ENCODE data around the gene CYSLTR1. TPM values are rescaled to one million over a fixed set of nuclear protein-coding genes. Genes with fewer than 3 reads are reported as not detected.
"Not testable (repeated sequence)": the region's sequence is repeated elsewhere in the genome, so short reads cannot be mapped to it uniquely, and the experiment has no call there.

Gene CYSLTR1
- total RNA-seq, 2 experiments from 2014 or later = 2.8 to 3.3 TPM

DNA sequence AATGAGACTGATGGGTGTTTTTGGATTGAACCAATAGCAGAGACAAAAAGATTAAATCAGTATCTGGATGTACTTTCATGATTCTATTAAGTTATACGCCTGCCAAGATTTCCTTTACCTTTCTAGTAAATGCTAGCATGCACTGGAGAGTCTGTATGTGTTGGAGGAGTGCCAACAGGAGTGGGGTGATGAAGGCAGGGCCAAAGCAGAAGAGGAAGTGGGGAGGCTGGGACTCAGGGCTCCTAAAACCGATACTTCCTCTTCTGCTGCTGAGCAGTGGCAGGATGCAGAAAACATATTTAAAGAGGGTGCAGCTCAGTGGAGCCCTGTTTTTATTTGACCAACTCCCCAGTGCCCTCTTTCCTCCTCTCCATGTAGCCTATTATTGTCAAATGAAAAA lies 5.6 kb downstream of the CYSLTR1 start:
- ATAC-seq (peak; percentile 96), DNase-seq (peak; percentile 67)
- H3K9me3 Mint-ChIP-seq (ENCODE audit: insufficient read depth) = no peaks in the 10 kb centered on the region
- POLR2A ChIA-PET = no interaction called here
- H3K4me3 Mint-ChIP-seq = peak overlapping the region; percentile 40
- peaks cover 31% of the 10 kb centered on the region for H3K4me1 Mint-ChIP-seq (ENCODE audit: low read depth)
- no peaks in the 10 kb centered on the region for H3K27me3 Mint-ChIP-seq (ENCODE audit: low read depth)
- CTCF ChIA-PET = interaction anchor here (0.8 to 1.0 kb wide), 2 partner anchors 8 to 12 kb away, joined by 3 read pairs; no protein-coding TSS in a partner anchor
- H3K27ac Mint-ChIP-seq = peak overlapping the region; percentile 83
- H3K36me3 Mint-ChIP-seq (ENCODE audit: low read depth) = peaks cover 17% of the 10 kb centered on the region

GRCh38 chrX:78316265-78316664 lies 11.1 kb downstream of the CYSLTR1 start:
- Mint-ChIP-seq H3K9me3 (ENCODE audit: insufficient read depth) (no peaks in the 10 kb centered on the region), H3K4me1 (ENCODE audit: low read depth) (peaks cover 13% of the 10 kb centered on the region), H3K27ac (no peak overlapping the region), H3K36me3 (ENCODE audit: low read depth) (peaks cover 8% of the 10 kb centered on the region), H3K27me3 (ENCODE audit: low read depth) (no peaks in the 10 kb centered on the region), H3K4me3 (no peak overlapping the region)
- DNase-seq = no peak
- CTCF ChIA-PET = no interaction called here
- no peak for ATAC-seq
- POLR2A ChIA-PET = no interaction called here

DNA sequence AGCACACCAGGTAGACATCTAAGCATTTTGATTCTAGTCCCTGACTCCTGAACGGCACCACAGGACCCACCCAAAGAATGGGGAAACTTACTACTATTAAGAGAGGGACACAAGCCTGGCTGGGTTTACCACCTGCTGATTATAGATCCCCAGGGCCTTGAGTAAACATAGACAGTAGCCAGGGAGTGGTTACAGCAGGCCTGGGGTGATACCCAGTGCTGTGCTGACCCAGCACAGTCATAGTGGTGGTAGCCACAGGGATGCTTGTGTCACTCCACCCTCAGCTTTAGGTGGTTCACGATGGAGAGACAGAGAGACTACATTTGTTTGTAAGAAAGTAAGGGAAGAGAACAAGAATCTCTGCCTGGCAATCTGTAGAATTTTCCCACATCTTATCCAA lies 11.7 kb downstream of the CYSLTR1 start:
- Mint-ChIP-seq H3K36me3 (ENCODE audit: low read depth) (peaks cover 3% of the 10 kb centered on the region), H3K9me3 (ENCODE audit: insufficient read depth) (no peaks in the 10 kb centered on the region), H3K27me3 (ENCODE audit: low read depth) (no peaks in the 10 kb centered on the region), H3K4me1 (ENCODE audit: low read depth) (peaks cover 8% of the 10 kb centered on the region), H3K4me3 (no peak overlapping the region), H3K27ac (no peak overlapping the region)
- POLR2A ChIA-PET = no interaction called here
- ATAC-seq = no peak
- DNase-seq = no peak
- CTCF ChIA-PET = no interaction called here

- DNase-seq = no peak
Measured at GRCh38 chrX:78314561-78314960, 12.8 kb downstream of the CYSLTR1 start.

DNA sequence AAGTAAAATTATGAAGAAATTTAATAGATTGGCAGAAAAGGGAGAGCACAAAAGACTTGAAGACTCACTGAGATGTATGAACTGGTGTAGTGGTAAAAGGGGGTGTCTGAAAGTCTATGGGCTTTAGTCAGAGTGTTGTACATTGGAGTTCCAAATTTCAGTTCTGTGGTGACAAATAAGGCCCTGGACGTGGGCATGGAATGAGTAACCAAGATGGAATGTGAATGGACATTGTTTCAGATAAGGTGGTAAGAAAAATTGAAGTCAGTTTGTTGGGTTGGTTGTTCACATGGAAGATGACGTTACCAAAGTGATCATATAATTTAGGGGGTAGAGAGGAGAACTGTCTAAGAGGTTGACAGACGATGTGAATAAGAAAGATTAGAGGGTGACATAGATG lies 13.9 kb downstream of the CYSLTR1 start:
- Mint-ChIP-seq H3K27me3 (ENCODE audit: low read depth) (no peaks in the 10 kb centered on the region), H3K27ac (peak overlapping the region; percentile 14), H3K4me1 (ENCODE audit: low read depth) (peaks cover 7% of the 10 kb centered on the region), H3K36me3 (ENCODE audit: low read depth) (no peaks in the 10 kb centered on the region), H3K9me3 (ENCODE audit: insufficient read depth) (no peaks in the 10 kb centered on the region), H3K4me3 (no peak overlapping the region)
- DNase-seq (no peak), ATAC-seq (no peak)
- ChIA-PET CTCF (no interaction called here), POLR2A (no interaction called here)

More at GRCh38 chrX:78314561-78314960, 12.8 kb downstream of the CYSLTR1 start:
- H3K36me3 Mint-ChIP-seq (ENCODE audit: low read depth) = no peaks in the 10 kb centered on the region
- H3K27me3 Mint-ChIP-seq (ENCODE audit: low read depth) = no peaks in the 10 kb centered on the region
- H3K9me3 Mint-ChIP-seq (ENCODE audit: insufficient read depth) = no peaks in the 10 kb centered on the region
- ATAC-seq = no peak
- H3K27ac Mint-ChIP-seq = no peak overlapping the region
- ChIA-PET CTCF (no interaction called here), POLR2A (no interaction called here)
- no peak overlapping the region for H3K4me3 Mint-ChIP-seq
- peaks cover 7% of the 10 kb centered on the region for H3K4me1 Mint-ChIP-seq (ENCODE audit: low read depth)

GRCh38 chrX:78307665-78308064 lies 19.7 kb downstream of the CYSLTR1 start:
- Mint-ChIP-seq H3K4me3 (no peak overlapping the region), H3K36me3 (ENCODE audit: low read depth) (no peaks in the 10 kb centered on the region), H3K27ac (no peak overlapping the region), H3K27me3 (ENCODE audit: low read depth) (no peaks in the 10 kb centered on the region), H3K9me3 (ENCODE audit: insufficient read depth) (no peaks in the 10 kb centered on the region), H3K4me1 (ENCODE audit: low read depth) (no peaks in the 10 kb centered on the region)
- CTCF ChIA-PET = no interaction called here
- POLR2A ChIA-PET = no interaction called here
- DNase-seq (no peak), ATAC-seq (no peak)

- CTCF ChIA-PET = no interaction called here
- H3K27ac Mint-ChIP-seq = no peak overlapping the region
- no peaks in the 10 kb centered on the region for H3K4me1 Mint-ChIP-seq (ENCODE audit: low read depth)
- ATAC-seq = no peak
- H3K4me3 Mint-ChIP-seq = no peak overlapping the region
- no peak for DNase-seq
- peaks cover 17% of the 10 kb centered on the region for H3K9me3 Mint-ChIP-seq (ENCODE audit: insufficient read depth)
- POLR2A ChIA-PET = no interaction called here
- peaks cover 9% of the 10 kb centered on the region for H3K36me3 Mint-ChIP-seq (ENCODE audit: low read depth)
- no peaks in the 10 kb centered on the region for H3K27me3 Mint-ChIP-seq (ENCODE audit: low read depth)
Measured at GRCh38 chrX:78303086-78303485, 24.3 kb downstream of the CYSLTR1 start.

DNA sequence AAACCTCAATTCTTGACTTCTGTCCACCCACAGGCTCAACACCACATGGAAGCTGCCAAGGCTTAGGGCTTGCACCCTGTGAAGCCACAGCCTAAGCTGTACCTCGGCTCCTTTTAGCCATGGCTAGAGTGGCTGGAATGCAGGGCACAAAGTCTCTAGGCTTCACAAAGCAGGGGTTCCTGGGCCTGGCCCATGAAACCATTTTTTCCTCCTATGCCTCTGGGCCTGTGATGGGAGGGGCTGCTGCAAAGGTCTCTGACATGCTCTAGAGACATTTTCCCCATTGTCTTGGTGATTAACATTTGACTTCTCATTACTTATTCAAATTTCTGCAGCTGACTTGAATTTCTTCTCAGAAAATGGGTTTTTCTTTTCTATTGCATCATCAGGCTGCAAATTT lies 26.5 kb downstream of the CYSLTR1 start:
- DNase-seq; H3K36me3 Mint-ChIP-seq (ENCODE audit: low read depth); POLR2A ChIA-PET; H3K27me3 Mint-ChIP-seq (ENCODE audit: low read depth); CTCF ChIA-PET; H3K27ac Mint-ChIP-seq; H3K4me1 Mint-ChIP-seq (ENCODE audit: low read depth); ATAC-seq; H3K4me3 Mint-ChIP-seq: not testable (repeated sequence)
- peaks cover 21% of the 10 kb centered on the region for H3K9me3 Mint-ChIP-seq (ENCODE audit: insufficient read depth)

DNA sequence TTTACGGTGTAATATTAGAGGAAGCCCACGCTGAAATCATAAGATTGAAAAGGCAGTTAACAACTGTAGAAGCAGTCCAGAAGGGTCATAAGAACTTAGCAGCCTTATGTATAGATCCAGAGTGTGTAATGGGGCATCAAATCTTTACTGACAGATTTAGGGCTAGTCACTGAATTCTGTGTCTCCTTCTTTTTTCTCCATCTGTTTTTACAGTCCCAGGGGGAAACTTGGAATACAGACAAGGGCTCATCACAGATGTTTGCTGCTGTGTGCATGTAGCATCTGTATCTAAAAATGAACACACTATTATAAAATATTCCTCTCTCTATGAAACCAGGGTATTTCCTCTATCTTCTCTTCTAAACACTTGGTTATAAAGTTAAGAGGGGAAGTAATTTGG lies 43.9 kb downstream of the CYSLTR1 start:
- H3K27ac Mint-ChIP-seq = no peak overlapping the region
- H3K27me3 Mint-ChIP-seq (ENCODE audit: low read depth) = no peaks in the 10 kb centered on the region
- ATAC-seq (no peak), DNase-seq (no peak)
- POLR2A ChIA-PET = no interaction called here
- CTCF ChIA-PET = no interaction called here
- H3K4me1 Mint-ChIP-seq (ENCODE audit: low read depth) = no peaks in the 10 kb centered on the region
- no peaks in the 10 kb centered on the region for H3K9me3 Mint-ChIP-seq (ENCODE audit: insufficient read depth)
- H3K36me3 Mint-ChIP-seq (ENCODE audit: low read depth) = no peaks in the 10 kb centered on the region
- H3K4me3 Mint-ChIP-seq = no peak overlapping the region

DNA sequence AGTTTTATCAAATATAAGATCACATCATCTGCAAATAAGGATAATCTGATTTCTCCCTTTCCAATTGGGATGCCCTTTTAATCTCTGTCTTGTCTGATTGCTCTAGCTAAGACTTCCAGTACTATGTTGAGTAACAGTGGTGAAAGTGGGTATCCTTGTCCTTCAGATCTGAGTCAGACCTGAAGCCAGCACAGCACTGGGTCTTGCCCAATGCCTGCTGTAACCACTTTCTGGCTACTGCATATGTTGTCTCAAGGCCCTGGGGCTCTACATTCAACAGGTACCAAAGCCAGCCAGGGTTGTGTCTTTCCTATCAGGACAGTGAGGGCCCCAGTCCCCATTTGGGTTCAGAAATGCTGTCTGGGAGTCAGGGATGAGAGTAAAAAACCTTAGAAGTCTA lies 90.3 kb downstream of the CYSLTR1 start:
- H3K4me3 Mint-ChIP-seq = no peak overlapping the region
- ATAC-seq (no peak), DNase-seq (no peak)
- no peak overlapping the region for H3K27ac Mint-ChIP-seq
- no peaks in the 10 kb centered on the region for H3K27me3 Mint-ChIP-seq (ENCODE audit: low read depth)
- H3K4me1 Mint-ChIP-seq (ENCODE audit: low read depth) = no peaks in the 10 kb centered on the region
- ChIA-PET POLR2A (no interaction called here), CTCF (no interaction called here)
- H3K36me3 Mint-ChIP-seq (ENCODE audit: low read depth) = no peaks in the 10 kb centered on the region
- no peaks in the 10 kb centered on the region for H3K9me3 Mint-ChIP-seq (ENCODE audit: insufficient read depth)

GRCh38 chrX:78226047-78226446 lies 101.4 kb downstream of the CYSLTR1 start:
- CTCF ChIA-PET; H3K27ac Mint-ChIP-seq; H3K27me3 Mint-ChIP-seq (ENCODE audit: low read depth); H3K36me3 Mint-ChIP-seq (ENCODE audit: low read depth); POLR2A ChIA-PET; ATAC-seq; DNase-seq; H3K4me3 Mint-ChIP-seq; H3K4me1 Mint-ChIP-seq (ENCODE audit: low read depth): not testable (repeated sequence)
- peaks cover 12% of the 10 kb centered on the region for H3K9me3 Mint-ChIP-seq (ENCODE audit: insufficient read depth)
